ENCODE data around the gene HSPA12A.

HSPA12A gene

GRCh38 chr10:116668018-116668417, 74.3 kb downstream of the HSPA12A start:
- DNase-seq (ENCODE audit: low read depth): no peak

DNA sequence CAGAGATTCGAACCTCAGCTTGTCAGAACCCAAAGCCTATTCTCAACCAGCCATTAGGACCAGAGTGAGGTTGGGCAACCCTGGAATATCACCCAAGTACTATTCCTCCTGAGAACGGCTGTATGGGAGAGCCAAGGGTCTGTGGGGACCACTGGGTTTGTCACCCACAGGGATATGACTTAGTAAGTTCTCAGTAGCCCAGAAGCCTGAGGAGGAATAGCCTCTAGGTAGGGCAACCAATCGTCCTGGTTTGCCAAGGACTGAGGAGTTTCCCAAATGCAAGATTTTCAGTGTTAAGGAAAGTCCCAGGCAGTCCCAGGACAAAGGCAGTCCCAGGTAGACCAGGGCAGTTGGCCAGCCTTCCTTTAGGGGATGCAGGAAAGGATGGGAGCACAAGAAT, 74.9 kb downstream of the HSPA12A start:
- DNase-seq (ENCODE audit: low read depth): no peak

GRCh38 chr10:116665541-116666125, 76.7 kb downstream of the HSPA12A start:
- no peak for DNase-seq (ENCODE audit: low read depth)

DNA sequence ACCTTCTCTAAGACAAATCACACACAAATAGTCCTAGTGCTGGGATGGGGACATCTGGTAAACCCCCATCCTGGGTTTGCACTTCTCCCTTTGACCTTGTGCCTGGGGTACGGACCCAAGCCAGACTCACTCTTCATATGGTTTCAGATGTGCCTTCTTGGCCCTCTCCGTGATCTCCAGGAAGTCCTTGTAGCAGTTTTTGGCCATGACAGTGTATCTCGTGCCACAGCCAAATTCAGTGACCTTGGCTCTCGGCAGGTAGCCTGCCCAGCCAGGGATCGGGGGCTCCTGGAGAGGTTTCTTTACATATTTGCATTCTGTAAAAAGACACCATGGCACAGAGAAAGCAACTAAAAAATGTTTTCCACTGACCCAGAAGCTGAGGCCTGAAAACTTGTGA, 77.7 kb downstream of the HSPA12A start:
- no peak for DNase-seq (ENCODE audit: low read depth)

DNA sequence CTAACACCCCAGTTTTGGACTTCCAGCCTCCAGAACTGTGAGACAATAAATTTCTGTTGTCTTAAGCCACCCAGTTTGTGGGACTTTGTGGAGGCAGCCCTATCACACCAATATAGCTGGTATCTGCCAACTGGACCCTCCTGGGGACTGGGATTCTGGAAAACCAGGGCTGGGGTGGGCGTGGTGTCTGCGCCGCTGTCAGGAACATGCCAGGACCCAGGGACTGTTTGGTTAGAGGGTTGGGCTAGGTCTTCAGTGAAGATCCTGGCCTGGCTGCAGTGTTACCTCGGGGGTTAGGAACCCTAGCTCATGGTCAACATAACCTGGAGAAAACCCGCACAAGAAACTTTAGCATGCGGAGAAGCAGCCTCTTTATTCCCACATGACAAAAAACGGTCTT, 79.0 kb downstream of the HSPA12A start:
- no peak for DNase-seq (ENCODE audit: low read depth)

DNA sequence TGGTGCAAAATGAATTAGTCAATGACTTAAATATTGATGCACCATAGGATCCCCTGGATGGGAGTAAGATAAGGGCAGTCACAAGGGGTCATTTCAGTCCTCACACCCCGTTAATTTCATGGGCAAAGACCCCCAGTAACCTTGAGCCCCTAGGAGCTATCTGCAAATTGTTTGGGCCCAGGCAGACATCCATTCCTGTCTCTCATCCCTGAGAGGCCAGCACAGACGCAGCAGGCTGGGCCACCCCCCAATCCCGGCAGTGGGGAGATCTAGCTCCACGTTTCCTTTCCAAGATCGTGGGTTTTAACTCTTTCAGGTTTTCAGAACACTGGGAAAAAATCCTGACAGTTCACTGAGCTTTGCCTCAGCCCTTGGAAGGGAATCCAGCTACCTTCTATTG, 81.5 kb downstream of the HSPA12A start:
- DNase-seq (ENCODE audit: low read depth): no peak

GRCh38 chr10:116659049-116659670, 83.2 kb downstream of the HSPA12A start:
- no peak for DNase-seq (ENCODE audit: low read depth)

DNA sequence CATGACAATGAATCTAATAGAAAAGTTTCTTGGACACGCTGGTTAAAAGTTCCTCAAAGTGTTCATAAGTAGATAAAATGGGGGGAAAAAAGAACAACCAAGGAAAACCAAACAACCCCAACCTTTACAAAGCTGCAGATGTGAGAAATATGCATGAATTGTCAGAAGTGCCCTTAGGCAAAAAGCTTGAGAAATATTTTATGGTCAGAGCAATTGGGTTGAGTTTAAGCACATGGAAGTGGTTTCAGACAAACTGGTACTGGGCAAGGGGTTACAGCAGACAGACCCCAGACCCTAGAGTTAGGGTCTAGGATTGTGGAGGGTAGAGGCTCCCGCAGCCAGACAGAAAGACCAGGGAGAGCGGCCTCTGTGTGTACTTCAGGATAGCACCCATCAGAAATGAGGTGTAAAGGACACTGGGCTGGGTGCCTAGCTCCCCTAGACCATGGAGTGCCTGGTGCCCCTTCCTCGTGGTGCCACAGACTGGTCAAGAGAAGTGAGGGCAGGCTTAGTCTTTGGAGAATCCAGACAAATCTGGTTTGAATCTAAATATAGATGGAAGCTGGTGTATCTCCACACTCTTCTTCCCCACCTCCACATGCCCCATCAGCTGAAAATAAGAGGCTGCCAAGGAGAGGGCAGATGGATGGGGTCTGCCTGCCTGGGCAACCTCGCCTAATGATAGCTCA, 84.4 kb downstream of the HSPA12A start:
- no peak for DNase-seq (ENCODE audit: low read depth)

GRCh38 chr10:116656044-116656443, 86.3 kb downstream of the HSPA12A start:
- no peak for DNase-seq (ENCODE audit: low read depth)

- DNase-seq (ENCODE audit: low read depth): no peak
Measured at GRCh38 chr10:116655568-116655967, 86.8 kb downstream of the HSPA12A start.

GRCh38 chr10:116654816-116655215, 87.5 kb downstream of the HSPA12A start:
- no peak for DNase-seq (ENCODE audit: low read depth)

- no peak for DNase-seq (ENCODE audit: low read depth)
Measured at GRCh38 chr10:116653885-116654284, 88.5 kb downstream of the HSPA12A start.

DNA sequence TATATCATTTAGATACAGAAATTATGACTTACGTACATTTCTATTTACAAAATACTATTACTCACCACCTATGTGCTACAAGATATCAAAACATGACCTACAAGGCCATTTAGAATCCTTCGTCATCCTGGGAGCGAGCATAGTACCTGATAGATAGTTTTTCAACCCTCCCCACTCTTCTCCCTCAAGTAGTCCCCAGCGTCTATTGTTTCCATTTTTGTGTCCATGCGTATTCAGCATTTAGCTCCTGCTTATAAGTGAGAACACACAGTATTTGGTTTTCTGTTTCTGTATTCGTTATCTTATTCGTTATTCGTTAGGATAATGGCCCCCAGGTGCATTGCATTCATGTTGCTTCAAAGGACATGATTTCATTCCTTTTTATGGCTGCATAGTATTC, 93.5 kb downstream of the HSPA12A start:
- no peak for DNase-seq (ENCODE audit: low read depth)

DNA sequence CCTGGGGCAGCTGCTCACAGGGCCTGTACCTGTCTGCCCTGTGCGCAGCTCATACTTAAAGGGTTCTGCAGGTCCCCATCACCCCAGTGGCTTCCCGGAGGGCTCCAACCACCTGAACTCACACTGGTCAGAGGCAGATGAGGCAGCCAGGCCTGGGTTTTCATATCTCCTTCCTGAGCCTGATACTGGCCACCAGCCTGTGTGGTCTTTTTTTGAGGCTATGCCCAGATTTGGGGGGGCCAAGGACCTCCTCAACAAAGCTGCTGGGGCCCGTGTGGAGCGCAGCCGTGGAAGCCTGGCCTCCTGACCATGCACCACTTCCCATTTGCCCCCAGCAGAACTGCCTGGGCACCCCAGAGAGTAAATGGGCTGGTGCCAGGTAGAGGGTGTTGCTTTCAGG, 95.9 kb downstream of the HSPA12A start:
- no peak for DNase-seq (ENCODE audit: low read depth)

DNA sequence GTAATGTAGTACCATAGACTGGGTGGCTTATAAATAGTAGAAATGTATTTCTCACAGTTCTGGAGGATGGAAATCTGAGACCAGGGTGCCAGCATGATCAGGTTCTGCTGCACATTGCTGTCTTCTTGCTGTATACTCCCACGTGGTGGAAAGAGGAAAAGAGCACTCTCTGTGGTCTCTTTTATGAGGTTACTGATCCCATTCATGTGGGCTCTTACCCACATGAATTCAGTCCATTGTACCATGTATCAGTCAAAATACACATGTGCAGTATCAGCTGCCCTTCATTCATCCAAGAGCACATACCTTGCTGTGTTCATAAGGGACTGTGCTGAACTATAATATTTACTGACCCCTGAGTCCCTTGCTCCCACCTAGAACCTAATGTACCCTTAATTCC, 104.5 kb downstream of the HSPA12A start:
- no peak for DNase-seq (ENCODE audit: low read depth)

- DNase-seq (ENCODE audit: low read depth): no peak
Measured at GRCh38 chr10:116636976-116637375, 105.4 kb downstream of the HSPA12A start.

- DNase-seq (ENCODE audit: low read depth): no peak
Measured at GRCh38 chr10:116636385-116636784, 106.0 kb downstream of the HSPA12A start.

- DNase-seq (ENCODE audit: low read depth): no peak
Measured at GRCh38 chr10:116634126-116634975, 108.0 kb downstream of the HSPA12A start.

DNA sequence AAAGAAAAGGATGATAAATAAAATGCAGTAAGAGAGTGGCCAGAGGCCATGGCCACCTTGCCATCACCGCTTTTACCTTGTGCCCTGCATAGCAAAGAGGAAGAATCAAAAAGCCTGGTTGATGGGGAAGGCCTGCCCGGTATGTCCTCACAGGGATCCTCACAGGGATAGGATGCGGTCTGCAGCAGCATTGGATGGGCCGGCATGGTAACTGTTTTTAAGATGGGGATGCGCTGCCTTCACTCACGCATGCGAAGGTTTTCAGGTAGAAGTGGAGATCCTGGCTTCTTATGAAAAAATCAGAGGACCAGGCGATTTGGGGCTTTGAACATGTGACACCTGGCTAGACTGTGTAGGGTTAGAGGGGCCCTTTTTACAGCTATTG, 109.2 kb downstream of the HSPA12A start:
- DNase-seq (ENCODE audit: low read depth): no peak

GRCh38 chr10:116632596-116633215, 109.7 kb downstream of the HSPA12A start:
- no peak for DNase-seq (ENCODE audit: low read depth)

GRCh38 chr10:116631871-116632295, 110.5 kb downstream of the HSPA12A start:
- no peak for DNase-seq (ENCODE audit: low read depth)

GRCh38 chr10:116630020-116630419, 112.3 kb downstream of the HSPA12A start:
- no peak for DNase-seq (ENCODE audit: low read depth)

All from activated T-helper 1 cell treated with Interleukin-2 at 50 U/mL for 16 hours (primary cell).